Sigmoid colon (tissue), 4 donors: ENCODE data around the gene PTPN3.
A peak's percentile ranks its signal among the peaks of the same experiment; 100 is the strongest.

Experiments
- CTCF ChIP-seq, 4 experiments: fragments of 450-650 bp in 3 of 4; fragments of 200-600 bp in 1 of 4; IDR thresholded peaks; one replicate each; pipeline ENCODE4 v1.5.1; 2016 to 2019; ENCODE audit warnings: antibody characterized with exemption in 4 of 4, mild to moderate bottlenecking in 3 of 4, moderate library complexity in 2 of 4
- EP300 ChIP-seq, 4 donors: sonication (generic); formaldehyde crosslinking; IDR thresholded peaks; one replicate each; pipeline ENCODE4 v1.6.1; 2017; ENCODE audit warnings: antibody characterized with exemption in 4 of 4
- POLR2A ChIP-seq, 2 donors: fragments of 450-650 bp; IDR thresholded peaks; one replicate each; pipeline ENCODE4 v1.6.1; 2016; ENCODE audit warnings: antibody characterized with exemption in 2 of 2, mild to moderate bottlenecking in 2 of 2, moderate library complexity in 2 of 2

- TF ChIP-seq EP300 (IDR thresholded peaks at IDR 0.05) (no peak), POLR2A (IDR thresholded peaks at IDR 0.05) (peak in 1 of 2 donors; percentile 36), CTCF (IDR thresholded peaks at IDR 0.05) (no peak)
These were observed 169.0 kb downstream of the PTPN3 start for GRCh38 chr9:109328978-109329637.
